Spleen (tissue), 11 donors: ENCODE measurements around the gene ZMIZ2. TPM values are rescaled to one million over a fixed set of nuclear protein-coding genes. Genes with fewer than 3 reads are reported as not detected.

Experiments
- DNase-seq: peaks from one replicate; pipeline ENCODE4 v3.0.0-alpha.2; 2020
- H3K27ac ChIP-seq, 8 donors: fragments of 200-600 bp; sonication (generic) in 7 of 8; 1 replicate in 4 of 8; 2 replicates in 4 of 8; pipeline versions ENCODE4 v1.5.0 to v1.8.0; 2016 to 2021; ENCODE audit warnings: inconsistent platforms in 4 of 8, mild to moderate bottlenecking in 4 of 8, moderate library complexity in 1 of 8
- H3K27me3 ChIP-seq, 7 donors: fragments of 200-600 bp; sonication (generic) in 6 of 7; replicated peaks in 1 of 7; 1 replicate in 4 of 7; 2 replicates in 3 of 7; pipeline versions ENCODE4 v1.5.0 to v1.8.0; 2016 to 2021; ENCODE audit warnings: inconsistent platforms in 3 of 7, mild to moderate bottlenecking in 1 of 7
- H3K36me3 ChIP-seq, 6 donors: fragments of 200-600 bp; sonication (generic) in 5 of 6; 1 replicate in 4 of 6; 2 replicates in 2 of 6; pipeline versions ENCODE4 v1.5.0 to v1.8.0; 2016 to 2021; ENCODE audit warnings: inconsistent platforms in 2 of 6
- H3K4me1 ChIP-seq, 6 donors: fragments of 200-600 bp; sonication (generic) in 5 of 6; 1 replicate in 3 of 6; 2 replicates in 3 of 6; pipeline versions ENCODE4 v1.5.0 to v1.8.0; 2016 to 2021; ENCODE audit warnings: inconsistent platforms in 3 of 6
- H3K4me3 ChIP-seq, 8 donors: fragments of 200-600 bp; sonication (generic) in 7 of 8; 1 replicate in 4 of 8; 2 replicates in 4 of 8; pipeline versions ENCODE4 v1.5.0 to v1.8.0; 2016 to 2021; ENCODE audit warnings: inconsistent platforms in 4 of 8, mild to moderate bottlenecking in 4 of 8, moderate library complexity in 2 of 8
- H3K9me3 ChIP-seq, 8 donors: fragments of 200-600 bp; sonication (generic) in 7 of 8; 1 replicate in 4 of 8; 2 replicates in 4 of 8; pipeline versions ENCODE4 v1.5.0 to v1.8.0; 2016 to 2021; ENCODE audit warnings: inconsistent platforms in 4 of 8
- POLR2A ChIP-seq, 3 donors: fragments of 450-650 bp; IDR thresholded peaks; one replicate each; pipeline ENCODE4 v1.5.1; 2017; ENCODE audit warnings: antibody characterized with exemption in 3 of 3, mild to moderate bottlenecking in 1 of 3
- POLR2AphosphoS5 ChIP-seq, 3 donors: sonication (generic); formaldehyde crosslinking; IDR thresholded peaks; one replicate each; pipeline ENCODE4 v1.5.1; 2017; ENCODE audit warnings: antibody characterized with exemption in 3 of 3
- WGBS, 5 donors: extraction: QIAGEN DNeasy Blood & Tissue Kit in 3 of 5; methylation state at CpG; one replicate each; pipeline versions ENCODE4 v1.1.5 to v1.1.7; 2013 to 2018; 5-methylcytosine and 5-hydroxymethylcytosine counted together
- intact Hi-C: fragments of 100-400 bp; cut with DNase I; formaldehyde crosslinking; loops from one replicate; pipeline ENCODE4 v1.15.0; 2023; ENCODE audit warnings: low total_unique reads
- polyA plus RNA-seq, 3 donors: library from polyadenylated mRNA; stranded (reverse); fragments of 200-250 nt; gene quantifications; one replicate each; pipeline ENCODE4 v1.2.1, GENCODE V29; 2013
- total RNA-seq, 7 donors: library from RNA; depleted of rRNA in 3 of 7; stranded (reverse); fragments of >200 nt in 3 of 7; fragmentation: NEBNext Ultra II Directional in 4 of 7; extraction: Animal tissue kit (Norgen Biotek cat#: 25700) in 4 of 7; gene quantifications; one replicate each; pipeline versions ENCODE4 v1.1.0 to v1.2.1, GENCODE V29; 2016 to 2021
- TF ChIP-seq, protein P1 (sequence below), 11 experiments: fragments of 200-600 bp in 7 of 11; fragments of 450-650 bp in 4 of 11; sonication (generic) in 4 of 11; IDR thresholded peaks in 8 of 11; conservative IDR thresholded peaks in 3 of 11; 1 replicate in 7 of 11; 2 replicates in 4 of 11; pipeline versions ENCODE4 v1.4.0 to v1.8.0; 2016 to 2021; ENCODE audit warnings: antibody characterized with exemption in 11 of 11, inconsistent platforms in 4 of 11, mild to moderate bottlenecking in 1 of 11
- donor health status: healthy with polysubstance abuse.
- donor health status: DM: no; HTN: no; CAD: no; lungs with moderate emphysema.
- donor health status: DM: no; HTN: no; CAD: no.
- donor health status: Bipolar disorder and iron deficiency.
- donor health status: healthy.
- donor health status: DM: no; HTN: no; CAD: no.
- donor health status: DM: yes; HTN: yes; CAD: no.

The ZMIZ2 gene
- total and polyA plus RNA-seq, 10 donors = 27.7 to 160 (median 84.1) TPM

DNA sequence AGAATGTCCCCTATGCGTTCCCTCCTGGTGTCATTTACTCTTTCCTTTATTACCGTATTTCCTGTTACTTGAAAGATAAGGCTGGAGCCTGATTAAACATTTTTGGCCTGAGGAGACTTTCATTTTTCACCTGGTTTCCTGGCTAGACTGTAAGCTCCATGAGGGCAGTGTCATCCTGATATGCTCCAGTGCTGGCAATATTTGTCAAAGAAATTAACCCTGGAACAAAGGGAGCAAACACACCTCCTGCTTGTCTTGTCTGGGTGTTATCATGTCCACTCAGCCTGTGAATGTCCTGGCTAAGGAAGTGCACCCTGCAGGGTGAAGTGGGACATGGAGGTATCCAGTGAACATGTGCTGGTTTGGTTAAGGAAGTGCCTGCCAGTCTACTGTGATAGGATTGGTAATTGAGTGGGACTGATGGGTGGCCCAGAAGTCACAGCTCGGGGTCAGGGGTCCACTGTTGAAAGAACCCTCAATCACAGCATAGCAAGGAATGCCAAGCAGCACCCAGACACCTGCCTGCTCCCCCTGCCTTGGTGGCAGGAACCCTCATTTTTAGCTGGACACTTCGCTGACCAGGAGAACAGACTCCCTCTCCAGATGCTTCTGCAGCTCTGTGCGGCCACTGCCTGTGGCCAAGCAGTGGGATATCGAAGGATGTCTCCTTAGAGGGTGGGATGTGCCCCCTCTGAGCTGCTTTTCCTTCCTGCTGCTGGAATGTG is 26.9 kb downstream of the ZMIZ2 start:
- TF ChIP-seq POLR2AphosphoS5 (IDR thresholded peaks at IDR 0.05) = no peak
- DNase-seq = no peak
- no peaks in the 10 kb centered on the region for H3K9me3 ChIP-seq
- WGBS, 5 donors = 79 to 94% (median 84%) methylated on average over 6 of the region's 6 CpGs
- H3K27me3 ChIP-seq = no peaks in the 10 kb centered on the region
- no peaks in the 10 kb centered on the region for H3K36me3 ChIP-seq
- no peak overlapping the region for H3K4me3 ChIP-seq
- intact Hi-C loops = no loop called here
- H3K4me1 ChIP-seq = peaks cover 1 to 9% (median 6%) of the 10 kb centered on the region in 6 donors
- H3K27ac ChIP-seq = no peak overlapping the region

DNA sequence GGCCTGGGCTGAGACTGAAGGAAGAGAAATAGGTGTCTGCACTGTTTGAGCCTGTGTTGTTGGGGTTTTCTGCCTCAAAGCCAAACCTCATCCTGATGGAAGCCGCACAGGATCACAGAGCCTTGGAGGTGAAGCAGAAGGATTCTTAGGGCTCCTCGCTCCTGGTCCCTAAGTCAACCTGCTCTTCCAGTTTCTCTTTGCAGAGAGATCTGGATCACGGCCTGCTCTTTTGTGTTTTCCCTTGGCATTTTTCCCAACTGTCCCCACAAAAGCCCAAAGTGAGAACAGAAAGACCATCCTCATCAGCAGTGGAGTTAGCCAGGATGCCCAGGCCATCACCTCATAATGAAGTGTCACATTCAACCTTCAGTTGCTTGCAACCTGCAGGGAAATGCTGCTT is 27.6 kb downstream of the ZMIZ2 start:
- Histone ChIP-seq H3K36me3 (no peaks in the 10 kb centered on the region), H3K27ac (no peak overlapping the region), H3K4me1 (peaks cover 0 to 2% (median under 1%) of the 10 kb centered on the region in 6 donors), H3K4me3 (no peak overlapping the region), H3K27me3 (no peaks in the 10 kb centered on the region), H3K9me3 (no peaks in the 10 kb centered on the region)
- intact Hi-C loops = no loop called here
- DNase-seq = no peak
- TF ChIP-seq, protein P1, sequence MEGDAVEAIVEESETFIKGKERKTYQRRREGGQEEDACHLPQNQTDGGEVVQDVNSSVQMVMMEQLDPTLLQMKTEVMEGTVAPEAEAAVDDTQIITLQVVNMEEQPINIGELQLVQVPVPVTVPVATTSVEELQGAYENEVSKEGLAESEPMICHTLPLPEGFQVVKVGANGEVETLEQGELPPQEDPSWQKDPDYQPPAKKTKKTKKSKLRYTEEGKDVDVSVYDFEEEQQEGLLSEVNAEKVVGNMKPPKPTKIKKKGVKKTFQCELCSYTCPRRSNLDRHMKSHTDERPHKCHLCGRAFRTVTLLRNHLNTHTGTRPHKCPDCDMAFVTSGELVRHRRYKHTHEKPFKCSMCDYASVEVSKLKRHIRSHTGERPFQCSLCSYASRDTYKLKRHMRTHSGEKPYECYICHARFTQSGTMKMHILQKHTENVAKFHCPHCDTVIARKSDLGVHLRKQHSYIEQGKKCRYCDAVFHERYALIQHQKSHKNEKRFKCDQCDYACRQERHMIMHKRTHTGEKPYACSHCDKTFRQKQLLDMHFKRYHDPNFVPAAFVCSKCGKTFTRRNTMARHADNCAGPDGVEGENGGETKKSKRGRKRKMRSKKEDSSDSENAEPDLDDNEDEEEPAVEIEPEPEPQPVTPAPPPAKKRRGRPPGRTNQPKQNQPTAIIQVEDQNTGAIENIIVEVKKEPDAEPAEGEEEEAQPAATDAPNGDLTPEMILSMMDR (IDR thresholded peaks at IDR 0.05 in 8 of 11, conservative IDR thresholded peaks at IDR 0.05 in 3 of 11) = no peak
- no peak for TF ChIP-seq POLR2A (IDR thresholded peaks at IDR 0.05)
- no peak for TF ChIP-seq POLR2AphosphoS5 (IDR thresholded peaks at IDR 0.05)
- WGBS, 5 donors = 91 to 98% (median 93%) methylated on average over 3 of the region's 3 CpGs

DNA sequence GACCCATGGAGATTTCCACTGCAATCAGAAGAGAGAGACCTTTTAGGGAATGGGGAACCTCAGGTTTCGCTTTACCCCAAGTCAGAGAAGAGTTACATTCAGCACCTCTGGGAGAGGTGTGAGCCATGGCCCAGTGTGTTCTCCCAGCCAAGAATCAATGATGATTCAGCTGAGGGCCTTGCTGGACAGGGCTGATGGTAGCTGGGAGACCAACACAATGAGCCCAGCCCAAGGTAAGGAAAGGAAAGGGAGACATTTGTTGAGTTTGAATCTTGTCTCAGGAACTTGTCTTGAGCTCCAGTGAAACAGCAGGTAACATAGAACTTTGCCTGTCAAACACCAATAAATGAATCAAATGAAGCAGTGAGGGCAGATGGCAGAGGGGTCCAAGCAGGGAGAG is 33.8 kb downstream of the ZMIZ2 start:
- H3K9me3 ChIP-seq = peaks cover 0 to 20% (median 12%) of the 10 kb centered on the region in 8 donors
- H3K4me1 ChIP-seq = no peaks in the 10 kb centered on the region
- no peak for DNase-seq
- H3K27me3 ChIP-seq = no peaks in the 10 kb centered on the region
- 80 to 100% (median 95%) methylated on average over 1 of the region's 1 CpG for WGBS, 5 donors
- TF ChIP-seq, protein P1 (IDR thresholded peaks at IDR 0.05 in 8 of 11, conservative IDR thresholded peaks at IDR 0.05 in 3 of 11) = no peak
- TF ChIP-seq POLR2AphosphoS5 (IDR thresholded peaks at IDR 0.05) (no peak), POLR2A (IDR thresholded peaks at IDR 0.05) (no peak)
- H3K36me3 ChIP-seq = no peaks in the 10 kb centered on the region
- intact Hi-C loops = no loop called here
- no peak overlapping the region for H3K4me3 ChIP-seq
- no peak overlapping the region for H3K27ac ChIP-seq

DNA sequence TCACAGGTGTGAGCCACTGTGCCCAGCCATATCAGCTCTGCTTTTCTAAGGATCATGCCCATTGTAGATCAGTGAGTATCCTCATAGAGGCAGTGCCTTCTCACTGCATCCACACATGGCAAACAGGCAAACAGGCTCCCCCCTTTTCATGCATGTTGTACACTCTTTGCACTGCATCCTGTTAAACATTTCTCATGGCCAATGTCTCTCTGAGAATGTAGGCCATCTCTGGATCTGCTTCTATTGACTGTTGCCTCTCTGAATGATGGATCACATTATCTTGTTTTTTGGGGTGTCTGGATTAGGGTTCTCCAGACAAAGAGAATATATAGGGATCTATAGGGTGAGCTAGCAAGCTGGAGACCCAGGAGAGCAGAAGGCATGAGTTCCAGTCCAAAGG is 34.8 kb downstream of the ZMIZ2 start:
- Histone ChIP-seq H3K36me3 (no peaks in the 10 kb centered on the region), H3K4me3 (no peak overlapping the region), H3K4me1 (no peaks in the 10 kb centered on the region), H3K27ac (no peak overlapping the region), H3K27me3 (no peaks in the 10 kb centered on the region), H3K9me3 (peaks cover 0 to 20% (median 12%) of the 10 kb centered on the region in 8 donors)
- TF ChIP-seq, protein P1 (IDR thresholded peaks at IDR 0.05 in 8 of 11, conservative IDR thresholded peaks at IDR 0.05 in 3 of 11) = no peak
- TF ChIP-seq POLR2A (IDR thresholded peaks at IDR 0.05) (no peak), POLR2AphosphoS5 (IDR thresholded peaks at IDR 0.05) (no peak)
- DNase-seq = no peak
- intact Hi-C loops = no loop called here
